BE2C (cell line): Measurements from ENCODE around the gene FAM131B.

Source experiments
- DNase-seq: peaks from one replicate; pipeline ENCODE4 v3.0.0-alpha.2; 2020
- H3K27me3 ChIP-seq: fragments of 250-450 bp; sonication (Bioruptor Pico); 2 replicates; pipeline ENCODE4 v1.5.1; 2020; ENCODE audit warnings: mild to moderate bottlenecking
- H3K36me3 ChIP-seq: fragments of 250-450 bp; sonication (Bioruptor Pico); 2 replicates; pipeline ENCODE4 v1.5.1; 2020; ENCODE audit warnings: mild to moderate bottlenecking
- H3K4me1 ChIP-seq: fragments of 250-450 bp; sonication (Bioruptor Pico); 2 replicates; pipeline ENCODE4 v1.5.1; 2020
- H3K4me3 ChIP-seq: 2 replicates; pipeline ENCODE4 v1.5.1; 2011; ENCODE audit warnings: low read depth, low read length
- H3K9me3 ChIP-seq: fragments of 250-450 bp; sonication (Bioruptor Pico); 2 replicates; pipeline ENCODE4 v1.5.1; 2020
- TF ChIP-seq, protein P1 (sequence below): IDR thresholded peaks from 2 replicates; pipeline ENCODE4 v1.5.1; 2012; ENCODE audit warnings: mild to moderate bottlenecking, low read depth, low read length

Gene FAM131B

GRCh38 chr7:143347950-143348349 is 14.6 kb downstream of the FAM131B start:
- TF ChIP-seq, protein P1, sequence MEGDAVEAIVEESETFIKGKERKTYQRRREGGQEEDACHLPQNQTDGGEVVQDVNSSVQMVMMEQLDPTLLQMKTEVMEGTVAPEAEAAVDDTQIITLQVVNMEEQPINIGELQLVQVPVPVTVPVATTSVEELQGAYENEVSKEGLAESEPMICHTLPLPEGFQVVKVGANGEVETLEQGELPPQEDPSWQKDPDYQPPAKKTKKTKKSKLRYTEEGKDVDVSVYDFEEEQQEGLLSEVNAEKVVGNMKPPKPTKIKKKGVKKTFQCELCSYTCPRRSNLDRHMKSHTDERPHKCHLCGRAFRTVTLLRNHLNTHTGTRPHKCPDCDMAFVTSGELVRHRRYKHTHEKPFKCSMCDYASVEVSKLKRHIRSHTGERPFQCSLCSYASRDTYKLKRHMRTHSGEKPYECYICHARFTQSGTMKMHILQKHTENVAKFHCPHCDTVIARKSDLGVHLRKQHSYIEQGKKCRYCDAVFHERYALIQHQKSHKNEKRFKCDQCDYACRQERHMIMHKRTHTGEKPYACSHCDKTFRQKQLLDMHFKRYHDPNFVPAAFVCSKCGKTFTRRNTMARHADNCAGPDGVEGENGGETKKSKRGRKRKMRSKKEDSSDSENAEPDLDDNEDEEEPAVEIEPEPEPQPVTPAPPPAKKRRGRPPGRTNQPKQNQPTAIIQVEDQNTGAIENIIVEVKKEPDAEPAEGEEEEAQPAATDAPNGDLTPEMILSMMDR, result no peak
- DNase-seq, result no peak
- Histone ChIP-seq H3K4me3 (no peak overlapping the region), H3K36me3 (no peaks in the 10 kb centered on the region), H3K27me3 (peaks cover 27% of the 10 kb centered on the region), H3K9me3 (no peaks in the 10 kb centered on the region), H3K4me1 (no peaks in the 10 kb centered on the region)

DNA sequence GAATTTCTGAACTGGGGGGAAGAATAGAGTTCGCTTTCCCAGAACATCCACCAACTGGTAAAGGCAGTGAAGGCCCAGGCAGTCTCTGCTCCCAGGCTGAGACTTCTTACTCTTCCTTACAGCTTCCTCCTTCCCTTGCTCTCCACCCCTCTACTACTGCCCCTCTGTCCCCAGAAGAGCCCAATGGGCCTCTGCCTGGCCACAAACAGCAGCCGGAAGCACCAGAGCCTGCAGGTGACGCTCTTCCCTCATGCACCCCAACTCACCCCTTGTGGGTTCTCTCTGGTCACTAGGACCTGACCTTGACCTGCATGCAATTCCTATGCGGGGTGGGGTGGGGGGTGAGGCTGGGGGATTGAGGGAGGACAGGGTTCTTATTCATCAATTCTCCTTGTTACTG is 16.5 kb downstream of the FAM131B start:
- Histone ChIP-seq H3K36me3 (no peaks in the 10 kb centered on the region), H3K9me3 (no peaks in the 10 kb centered on the region), H3K27me3 (peaks cover 26% of the 10 kb centered on the region), H3K4me1 (no peaks in the 10 kb centered on the region), H3K4me3 (no peak overlapping the region)
- TF ChIP-seq, protein P1, result no peak
- no peak for DNase-seq

DNA sequence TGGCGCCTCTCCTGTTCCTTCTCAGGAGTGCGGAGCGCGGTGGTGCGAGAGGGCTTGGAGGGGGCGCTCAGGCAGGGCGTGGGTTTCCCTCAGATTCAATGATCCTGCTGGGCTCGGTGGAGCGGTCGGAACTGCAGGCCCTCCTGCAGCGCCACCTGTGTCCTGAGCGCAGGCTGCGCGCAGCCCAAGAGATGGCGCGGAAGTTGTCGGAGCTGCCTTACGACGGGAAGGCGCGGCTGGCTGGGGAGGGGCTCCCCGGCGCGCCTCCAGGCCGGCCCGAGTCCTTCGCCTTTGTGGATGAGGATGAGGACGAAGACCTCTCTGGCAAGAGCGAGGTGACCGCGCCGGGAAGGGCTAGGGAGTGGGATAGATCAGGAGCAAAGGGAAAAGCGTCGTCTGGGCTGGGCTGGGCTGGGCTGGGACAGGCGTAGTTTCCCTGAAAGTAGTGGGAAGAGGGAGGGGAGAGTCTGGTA is 17.0 kb downstream of the FAM131B start:
- DNase-seq, result peak; percentile 60
- H3K27me3 ChIP-seq, result peaks cover 30% of the 10 kb centered on the region
- TF ChIP-seq, protein P1, result peak; percentile 56

DNA sequence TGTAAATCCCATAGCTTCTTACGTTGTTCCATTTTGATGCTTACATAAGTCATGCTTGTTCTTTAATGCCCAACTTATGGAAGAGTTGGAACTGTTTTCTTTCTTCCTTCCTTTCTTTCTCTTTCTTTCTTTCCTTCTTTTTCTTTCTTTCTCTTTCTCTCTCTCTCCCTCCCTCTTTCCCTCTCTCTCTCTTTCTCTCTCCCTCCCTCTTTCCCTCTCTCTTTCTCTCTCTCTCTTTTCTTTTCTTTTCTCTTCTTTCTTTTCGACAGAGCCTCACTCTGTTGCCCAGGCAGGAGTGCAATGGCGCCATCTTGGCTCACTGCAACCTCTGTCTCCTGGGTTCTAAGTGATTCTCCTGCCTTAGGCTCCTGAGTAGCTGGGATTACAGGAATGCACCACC is 18.9 kb downstream of the FAM131B start:
- H3K9me3 ChIP-seq, result no peaks in the 10 kb centered on the region
- H3K4me3 ChIP-seq, result no peak overlapping the region
- no peak for DNase-seq
- H3K27me3 ChIP-seq, result peaks cover 20% of the 10 kb centered on the region
- no peaks in the 10 kb centered on the region for H3K36me3 ChIP-seq
- no peaks in the 10 kb centered on the region for H3K4me1 ChIP-seq
- TF ChIP-seq, protein P1, result no peak

More for the DNA sequence above, 17.0 kb downstream of the FAM131B start:
- Histone ChIP-seq H3K4me3 (peak overlapping the region; percentile 2; the same call in 1 of the 2 replicates), H3K36me3 (no peaks in the 10 kb centered on the region), H3K9me3 (no peaks in the 10 kb centered on the region), H3K4me1 (no peaks in the 10 kb centered on the region)

DNA sequence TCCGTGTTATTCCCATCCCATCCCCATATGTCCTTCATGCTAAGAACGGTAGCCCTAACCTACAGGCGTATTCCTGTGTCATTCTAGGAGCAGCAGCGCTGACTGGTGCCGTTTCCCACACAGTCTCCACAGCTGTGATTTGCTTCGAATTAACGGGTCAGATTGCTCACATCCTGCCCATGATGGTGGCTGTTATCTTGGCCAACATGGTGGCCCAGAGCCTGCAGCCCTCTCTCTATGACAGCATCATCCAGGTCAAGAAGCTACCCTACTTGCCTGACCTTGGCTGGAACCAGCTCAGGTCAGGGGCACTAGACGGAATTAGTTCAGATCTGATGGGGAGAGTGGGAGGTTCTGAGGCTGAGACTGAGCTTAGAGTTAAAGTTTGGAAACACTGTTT is 20.7 kb downstream of the FAM131B start:
- TF ChIP-seq, protein P1, result no peak
- H3K36me3 ChIP-seq, result no peaks in the 10 kb centered on the region
- no peak overlapping the region for H3K4me3 ChIP-seq
- no peaks in the 10 kb centered on the region for H3K4me1 ChIP-seq
- H3K9me3 ChIP-seq, result no peaks in the 10 kb centered on the region
- peaks cover 28% of the 10 kb centered on the region for H3K27me3 ChIP-seq
- no peak for DNase-seq

GRCh38 chr7:143337216-143337615 is 25.3 kb downstream of the FAM131B start:
- no peak overlapping the region for H3K4me3 ChIP-seq
- TF ChIP-seq, protein P1, result no peak
- H3K9me3 ChIP-seq, result no peaks in the 10 kb centered on the region
- no peak for DNase-seq
- no peaks in the 10 kb centered on the region for H3K36me3 ChIP-seq
- H3K4me1 ChIP-seq, result no peaks in the 10 kb centered on the region
- H3K27me3 ChIP-seq, result peaks cover 23% of the 10 kb centered on the region
